Spleen (tissue), 11 donors: ENCODE results near the gene CCDC141. TPM values are rescaled to one million over a fixed set of nuclear protein-coding genes. Genes with fewer than 3 reads are reported as not detected.

ENCODE experiments used
- DNase-seq: peaks from one replicate; pipeline ENCODE4 v3.0.0-alpha.2; 2020
- H3K27ac ChIP-seq, 8 donors: fragments of 200-600 bp; sonication (generic) in 7 of 8; 1 replicate in 4 of 8; 2 replicates in 4 of 8; pipeline versions ENCODE4 v1.5.0 to v1.8.0; 2016 to 2021; ENCODE audit warnings: inconsistent platforms in 4 of 8, mild to moderate bottlenecking in 4 of 8, moderate library complexity in 1 of 8
- H3K27me3 ChIP-seq, 7 donors: fragments of 200-600 bp; sonication (generic) in 6 of 7; replicated peaks in 1 of 7; 1 replicate in 4 of 7; 2 replicates in 3 of 7; pipeline versions ENCODE4 v1.5.0 to v1.8.0; 2016 to 2021; ENCODE audit warnings: inconsistent platforms in 3 of 7, mild to moderate bottlenecking in 1 of 7
- H3K36me3 ChIP-seq, 6 donors: fragments of 200-600 bp; sonication (generic) in 5 of 6; 1 replicate in 4 of 6; 2 replicates in 2 of 6; pipeline versions ENCODE4 v1.5.0 to v1.8.0; 2016 to 2021; ENCODE audit warnings: inconsistent platforms in 2 of 6
- H3K4me1 ChIP-seq, 6 donors: fragments of 200-600 bp; sonication (generic) in 5 of 6; 1 replicate in 3 of 6; 2 replicates in 3 of 6; pipeline versions ENCODE4 v1.5.0 to v1.8.0; 2016 to 2021; ENCODE audit warnings: inconsistent platforms in 3 of 6
- H3K4me3 ChIP-seq, 8 donors: fragments of 200-600 bp; sonication (generic) in 7 of 8; 1 replicate in 4 of 8; 2 replicates in 4 of 8; pipeline versions ENCODE4 v1.5.0 to v1.8.0; 2016 to 2021; ENCODE audit warnings: inconsistent platforms in 4 of 8, mild to moderate bottlenecking in 4 of 8, moderate library complexity in 2 of 8
- H3K9me3 ChIP-seq, 8 donors: fragments of 200-600 bp; sonication (generic) in 7 of 8; 1 replicate in 4 of 8; 2 replicates in 4 of 8; pipeline versions ENCODE4 v1.5.0 to v1.8.0; 2016 to 2021; ENCODE audit warnings: inconsistent platforms in 4 of 8
- CTCF ChIP-seq, 11 experiments: fragments of 200-600 bp in 7 of 11; fragments of 450-650 bp in 4 of 11; sonication (generic) in 4 of 11; IDR thresholded peaks in 8 of 11; conservative IDR thresholded peaks in 3 of 11; 1 replicate in 7 of 11; 2 replicates in 4 of 11; pipeline versions ENCODE4 v1.4.0 to v1.8.0; 2016 to 2021; ENCODE audit warnings: antibody characterized with exemption in 11 of 11, inconsistent platforms in 4 of 11, mild to moderate bottlenecking in 1 of 11
- POLR2A ChIP-seq, 3 donors: fragments of 450-650 bp; IDR thresholded peaks; one replicate each; pipeline ENCODE4 v1.5.1; 2017; ENCODE audit warnings: antibody characterized with exemption in 3 of 3, mild to moderate bottlenecking in 1 of 3
- POLR2AphosphoS5 ChIP-seq, 3 donors: sonication (generic); formaldehyde crosslinking; IDR thresholded peaks; one replicate each; pipeline ENCODE4 v1.5.1; 2017; ENCODE audit warnings: antibody characterized with exemption in 3 of 3
- WGBS, 5 donors: extraction: QIAGEN DNeasy Blood & Tissue Kit in 3 of 5; methylation state at CpG; one replicate each; pipeline versions ENCODE4 v1.1.5 to v1.1.7; 2013 to 2018; 5-methylcytosine and 5-hydroxymethylcytosine counted together
- intact Hi-C: fragments of 100-400 bp; cut with DNase I; formaldehyde crosslinking; loops from one replicate; pipeline ENCODE4 v1.15.0; 2023; ENCODE audit warnings: low total_unique reads
- polyA plus RNA-seq, 3 donors: library from polyadenylated mRNA; stranded (reverse); fragments of 200-250 nt; gene quantifications; one replicate each; pipeline ENCODE4 v1.2.1, GENCODE V29; 2013
- total RNA-seq, 7 donors: library from RNA; depleted of rRNA in 3 of 7; stranded (reverse); fragments of >200 nt in 3 of 7; fragmentation: NEBNext Ultra II Directional in 4 of 7; extraction: Animal tissue kit (Norgen Biotek cat#: 25700) in 4 of 7; gene quantifications; one replicate each; pipeline versions ENCODE4 v1.1.0 to v1.2.1, GENCODE V29; 2016 to 2021
- donor health status: healthy with polysubstance abuse.
- donor health status: DM: no; HTN: no; CAD: no; lungs with moderate emphysema.
- donor health status: DM: no; HTN: no; CAD: no.
- donor health status: Bipolar disorder and iron deficiency.
- donor health status: healthy.
- donor health status: DM: no; HTN: no; CAD: no.
- donor health status: DM: yes; HTN: yes; CAD: no.

CCDC141 gene
- total and polyA plus RNA-seq, 10 donors = 0.29 to 21.3 (median 11.4) TPM

- H3K36me3 ChIP-seq = peaks cover 0 to 19% (median 0%) of the 10 kb centered on the region in 6 donors
- TF ChIP-seq POLR2AphosphoS5 (IDR thresholded peaks at IDR 0.05) (no peak), POLR2A (IDR thresholded peaks at IDR 0.05) (no peak), CTCF (IDR thresholded peaks at IDR 0.05 in 8 of 11, conservative IDR thresholded peaks at IDR 0.05 in 3 of 11) (no peak)
- H3K9me3 ChIP-seq = peaks cover 0 to 7% (median 0%) of the 10 kb centered on the region in 8 donors
- 90 to 96% (median 93%) methylated on average over 7 of the region's 7 CpGs for WGBS, 5 donors
- intact Hi-C loops = no loop called here
- no peaks in the 10 kb centered on the region for H3K27me3 ChIP-seq
- H3K27ac ChIP-seq = no peak overlapping the region
- no peak for DNase-seq
- no peak overlapping the region for H3K4me3 ChIP-seq
- H3K4me1 ChIP-seq = no peaks in the 10 kb centered on the region
Measured at GRCh38 chr2:178800510-178800909, 249.4 kb downstream of the CCDC141 start.

- no peak for TF ChIP-seq CTCF (IDR thresholded peaks at IDR 0.05 in 8 of 11, conservative IDR thresholded peaks at IDR 0.05 in 3 of 11)
- no peak for TF ChIP-seq POLR2A (IDR thresholded peaks at IDR 0.05)
- no peak for TF ChIP-seq POLR2AphosphoS5 (IDR thresholded peaks at IDR 0.05)
- Histone ChIP-seq H3K9me3 (peaks cover 0 to 7% (median 0%) of the 10 kb centered on the region in 8 donors), H3K4me1 (no peaks in the 10 kb centered on the region), H3K36me3 (peaks cover 0 to 25% (median 0%) of the 10 kb centered on the region in 6 donors), H3K27me3 (no peaks in the 10 kb centered on the region), H3K27ac (no peak overlapping the region), H3K4me3 (no peak overlapping the region)
- DNase-seq = peak; percentile 58
- intact Hi-C loops = loop anchor here (5.0 to 10.0 kb wide), 2 partner anchors 113 to 335 kb away; no protein-coding TSS in a partner anchor
- WGBS, 5 donors = 94 to 98% (median 96%) methylated on average over 19 of the region's 19 CpGs
Measured at GRCh38 chr2:178799305-178799704, 250.6 kb downstream of the CCDC141 start.

GRCh38 chr2:178796079-178796677 is 253.8 kb downstream of the CCDC141 start:
- Histone ChIP-seq H3K36me3 (peaks cover 0 to 30% (median 0%) of the 10 kb centered on the region in 6 donors), H3K4me3 (no peak overlapping the region), H3K9me3 (peaks cover 0 to 7% (median 0%) of the 10 kb centered on the region in 8 donors), H3K27me3 (no peaks in the 10 kb centered on the region), H3K27ac (no peak overlapping the region), H3K4me1 (no peaks in the 10 kb centered on the region)
- 89 to 99% (median 91%) methylated on average over 2 of the region's 2 CpGs for WGBS, 5 donors
- intact Hi-C loops = loop anchor here (5.0 to 10.0 kb wide), 2 partner anchors 116 to 339 kb away; no protein-coding TSS in a partner anchor
- DNase-seq = no peak
- TF ChIP-seq POLR2AphosphoS5 (IDR thresholded peaks at IDR 0.05) (no peak), CTCF (IDR thresholded peaks at IDR 0.05 in 8 of 11, conservative IDR thresholded peaks at IDR 0.05 in 3 of 11) (peak in 10 of 11 experiments; percentile 31 to 66 (median 50)), POLR2A (IDR thresholded peaks at IDR 0.05) (no peak)

GRCh38 chr2:178787934-178788333 is 262.0 kb downstream of the CCDC141 start:
- no peak for DNase-seq
- 87 to 97% (median 90%) methylated on average over 5 of the region's 5 CpGs for WGBS, 5 donors
- Histone ChIP-seq H3K4me1 (no peaks in the 10 kb centered on the region), H3K9me3 (no peaks in the 10 kb centered on the region), H3K36me3 (peaks cover 0 to 17% (median 0%) of the 10 kb centered on the region in 6 donors), H3K27ac (no peak overlapping the region), H3K4me3 (no peak overlapping the region), H3K27me3 (no peaks in the 10 kb centered on the region)
- intact Hi-C loops = no loop called here
- TF ChIP-seq CTCF (IDR thresholded peaks at IDR 0.05 in 8 of 11, conservative IDR thresholded peaks at IDR 0.05 in 3 of 11) (no peak), POLR2AphosphoS5 (IDR thresholded peaks at IDR 0.05) (no peak), POLR2A (IDR thresholded peaks at IDR 0.05) (no peak)
